ENCODE results near the gene SUN5.
"Not testable (repeated sequence)": the region's sequence is repeated elsewhere in the genome, so short reads cannot be mapped to it uniquely, and the experiment has no call there.

The SUN5 gene

GRCh38 chr20:32963176-32963575, 41.1 kb downstream of the SUN5 start:
- DNase-seq (ENCODE audit: low read depth), result no peak

GRCh38 chr20:32962646-32963045, 41.6 kb downstream of the SUN5 start:
- not testable (repeated sequence) for DNase-seq (ENCODE audit: low read depth)

GRCh38 chr20:32962053-32962452, 42.2 kb downstream of the SUN5 start:
- no peak for DNase-seq (ENCODE audit: low read depth)

GRCh38 chr20:32960849-32961731, 43.1 kb downstream of the SUN5 start:
- no peak for DNase-seq (ENCODE audit: low read depth)

- no peak for DNase-seq (ENCODE audit: low read depth)
These were observed 44.1 kb downstream of the SUN5 start for GRCh38 chr20:32960222-32960518.

GRCh38 chr20:32959351-32960221, 44.6 kb downstream of the SUN5 start:
- DNase-seq (ENCODE audit: low read depth), result no peak

GRCh38 chr20:32958574-32958973, 45.7 kb downstream of the SUN5 start:
- DNase-seq (ENCODE audit: low read depth), result no peak

GRCh38 chr20:32957459-32957858, 46.8 kb downstream of the SUN5 start:
- no peak for DNase-seq (ENCODE audit: low read depth)

- not testable (repeated sequence) for DNase-seq (ENCODE audit: low read depth)
These were observed 53.7 kb downstream of the SUN5 start for GRCh38 chr20:32950539-32950938.

GRCh38 chr20:32946629-32947028, 57.6 kb downstream of the SUN5 start:
- no peak for DNase-seq (ENCODE audit: low read depth)

- no peak for DNase-seq (ENCODE audit: low read depth)
These were observed 58.5 kb downstream of the SUN5 start for GRCh38 chr20:32945710-32946221.

- no peak for DNase-seq (ENCODE audit: low read depth)
These were observed 60.7 kb downstream of the SUN5 start for GRCh38 chr20:32943490-32944052.

GRCh38 chr20:32941155-32941885, 62.9 kb downstream of the SUN5 start:
- DNase-seq (ENCODE audit: low read depth), result no peak

GRCh38 chr20:32934580-32934979, 69.7 kb downstream of the SUN5 start:
- no peak for DNase-seq (ENCODE audit: low read depth)

All from HS-5 (cell line).